OCI-LY7 (cell line): ENCODE measurements around the gene CYB5R4. TPM values are rescaled to one million over a fixed set of nuclear protein-coding genes. Genes with fewer than 3 reads are reported as not detected.

Source experiments
- BruUV-seq: library from RNA; stranded (reverse); fragments of 400-500 nt; replicated peaks from 2 replicates; lab custom pipeline; 2021; lab: Mats Ljungman, UMichigan
- CTCF ChIA-PET: fragments of 300-600 bp; sonication (Branson Sonifier 250); formaldehyde crosslinking; loops from one replicate; lab custom pipeline; 2022; ENCODE audit warnings: antibody characterized with exemption; ENCODE audit not compliant: unreplicated experiment; lab: Charles Lee
- POLR2A ChIA-PET: fragments of 300-600 bp; sonication (Branson Sonifier 250); formaldehyde crosslinking; loops from one replicate; lab custom pipeline; 2022; ENCODE audit warnings: antibody characterized with exemption; lab: Charles Lee
- DNase-seq: peaks from one replicate; pipeline ENCODE4 v3.0.0-alpha.2; 2015; ENCODE audit warnings: low spot score
- H2AFZ ChIP-seq: fragments of 200-600 bp; sonication (generic), shearing (Covaris generic); 2 replicates; pipeline ENCODE4 v1.6.1; 2014; ENCODE audit warnings: mild to moderate bottlenecking, antibody characterized with exemption, low read length, moderate library complexity
- H3K27ac ChIP-seq: fragments of 200-600 bp; sonication (generic); 2 replicates; pipeline ENCODE4 v1.5.1; 2014; ENCODE audit warnings: mixed run types, low read depth, mild to moderate bottlenecking, moderate library complexity, low read length, inconsistent platforms; ENCODE audit not compliant: poor library complexity, severe bottlenecking
- H3K36me3 ChIP-seq: fragments of 200-600 bp; sonication (generic); 2 replicates; pipeline ENCODE4 v1.6.1; 2014; ENCODE audit warnings: mild to moderate bottlenecking, antibody characterized with exemption, low read length, moderate library complexity, mixed read lengths; ENCODE audit not compliant: insufficient read depth
- H3K4me1 ChIP-seq: fragments of 200-600 bp; sonication (generic); 2 replicates; pipeline ENCODE4 v1.5.1; 2014; ENCODE audit warnings: mild to moderate bottlenecking, low read length; ENCODE audit not compliant: insufficient read depth, poor library complexity, severe bottlenecking
- H3K4me2 ChIP-seq: fragments of 200-600 bp; sonication (generic); 2 replicates; pipeline ENCODE4 v1.6.1; 2014; ENCODE audit warnings: mild to moderate bottlenecking, low read length
- H3K4me3 ChIP-seq: fragments of 200-600 bp; sonication (generic); 2 replicates; pipeline ENCODE4 v1.5.1; 2014; ENCODE audit warnings: mild to moderate bottlenecking, low read depth, low read length; ENCODE audit not compliant: poor library complexity, severe bottlenecking
- H3K79me2 ChIP-seq: fragments of 200-600 bp; sonication (generic); 2 replicates; pipeline ENCODE4 v1.6.1; 2016; ENCODE audit warnings: low read depth, mild to moderate bottlenecking, low read length, moderate library complexity, mixed read lengths; ENCODE audit not compliant: insufficient read depth
- H3K9me2 ChIP-seq: fragments of 200-600 bp; sonication (generic); 2 replicates; pipeline ENCODE4 v1.6.1; 2016; ENCODE audit warnings: mild to moderate bottlenecking, low read length, mixed read lengths; ENCODE audit not compliant: insufficient read depth
- H3K9me3 ChIP-seq: fragments of 200-600 bp; sonication (generic); 2 replicates; pipeline ENCODE4 v1.6.1; 2014; ENCODE audit warnings: mild to moderate bottlenecking, mixed run types, low read length, mixed read lengths
- H4K20me1 ChIP-seq: fragments of 200-600 bp; sonication (generic); 2 replicates; pipeline ENCODE4 v1.6.1; 2014; ENCODE audit warnings: mild to moderate bottlenecking, antibody characterized with exemption, low read length, moderate library complexity, mixed read lengths; ENCODE audit not compliant: insufficient read depth
- CTCF ChIP-seq: fragments of 200-600 bp; sonication (generic); conservative IDR thresholded peaks from 2 replicates; pipeline ENCODE4 v1.5.1; 2014; ENCODE audit warnings: mild to moderate bottlenecking, antibody characterized with exemption, low read length, moderate library complexity, mixed read lengths
- EZH2phosphoT487 ChIP-seq: fragments of 200-600 bp; sonication (generic); IDR thresholded peaks from 2 replicates; pipeline ENCODE4 v1.6.1; 2018; ENCODE audit warnings: low read depth, borderline replicate concordance, mild to moderate bottlenecking, mixed run types, antibody characterized with exemption, low read length, moderate library complexity, mixed read lengths
- intact Hi-C: fragments of 100-400 bp; cut with micrococcal nuclease; formaldehyde crosslinking; loops from one replicate; pipeline ENCODE4 v1.10.0; 2022; ENCODE audit not compliant: unreplicated experiment
- total RNA-seq, 2 experiments: library from RNA; depleted of rRNA in 1 of 2; stranded (reverse); fragments of >200 nt in 1 of 2; shearing (Covaris generic) in 1 of 2; gene quantifications; 2 replicates each; pipeline ENCODE4 v1.2.3, GENCODE V29; 2014 to 2022

Gene CYB5R4
- total RNA-seq, 2 experiments from 2014 or later: 16.2 to 34.8 TPM

GRCh38 chr6:84003654-84004053 is 144.2 kb downstream of the CYB5R4 start:
- Histone ChIP-seq H3K4me3 (no peak overlapping the region), H2AFZ (no peak overlapping the region), H3K4me2 (no peak overlapping the region), H3K9me3 (no peaks in the 10 kb centered on the region), H3K79me2 (no peaks in the 10 kb centered on the region), H3K27ac (no peak overlapping the region), H3K4me1 (no peaks in the 10 kb centered on the region), H3K36me3 (no peaks in the 10 kb centered on the region), H3K9me2 (no peaks in the 10 kb centered on the region), H4K20me1 (no peaks in the 10 kb centered on the region)
- no peak for DNase-seq
- intact Hi-C loops: no loop called here
- ChIA-PET CTCF (no interaction called here), POLR2A (no interaction called here)
- no TSS peak for BruUV-seq
- TF ChIP-seq EZH2phosphoT487 (no peak), CTCF (no peak)

GRCh38 chr6:84007871-84008270 is 148.4 kb downstream of the CYB5R4 start:
- POLR2A ChIA-PET: no interaction called here
- H3K9me2 ChIP-seq: no peaks in the 10 kb centered on the region
- CTCF ChIA-PET: no interaction called here
- no peaks in the 10 kb centered on the region for H3K9me3 ChIP-seq
- no peak overlapping the region for H2AFZ ChIP-seq
- no peaks in the 10 kb centered on the region for H3K79me2 ChIP-seq
- H3K4me3 ChIP-seq: no peak overlapping the region
- H4K20me1 ChIP-seq: no peaks in the 10 kb centered on the region
- DNase-seq: no peak
- H3K27ac ChIP-seq: no peak overlapping the region
- H3K4me2 ChIP-seq: no peak overlapping the region
- no TSS peak for BruUV-seq
- intact Hi-C loops: no loop called here
- no peaks in the 10 kb centered on the region for H3K36me3 ChIP-seq
- TF ChIP-seq EZH2phosphoT487: no peak
- H3K4me1 ChIP-seq: no peaks in the 10 kb centered on the region

GRCh38 chr6:84013354-84013753 is 153.9 kb downstream of the CYB5R4 start:
- Histone ChIP-seq H3K4me3 (no peak overlapping the region), H3K4me2 (no peak overlapping the region), H3K27ac (no peak overlapping the region), H3K9me3 (no peaks in the 10 kb centered on the region), H2AFZ (no peak overlapping the region), H3K9me2 (no peaks in the 10 kb centered on the region), H4K20me1 (no peaks in the 10 kb centered on the region), H3K4me1 (no peaks in the 10 kb centered on the region), H3K36me3 (no peaks in the 10 kb centered on the region), H3K79me2 (no peaks in the 10 kb centered on the region)
- ChIA-PET CTCF (no interaction called here), POLR2A (no interaction called here)
- intact Hi-C loops: no loop called here
- no peak for DNase-seq
- no TSS peak for BruUV-seq
- TF ChIP-seq EZH2phosphoT487: no peak
- TF ChIP-seq CTCF: no peak
